Gastrocnemius medialis (tissue), 4 donors: ENCODE data around the gene SMARCC1. TPM values are rescaled to one million over a fixed set of nuclear protein-coding genes. Genes with fewer than 3 reads are reported as not detected.

ENCODE experiments used
- ATAC-seq, 2 donors: fragments of 150-250 bp; one replicate each; pipeline ENCODE4 v1.9.1; 2016
- DNase-seq, 2 donors: peaks; one replicate each; pipeline ENCODE4 v3.0.0-alpha.2; 2019
- H3K27ac ChIP-seq, 4 donors: fragments of 200-600 bp; sonication (generic); 1 replicate in 1 of 4; 2 replicates in 3 of 4; pipeline ENCODE4 v1.5.1; 2016 to 2018; ENCODE audit warnings: mild to moderate bottlenecking in 2 of 4, moderate library complexity in 1 of 4
- H3K27me3 ChIP-seq, 3 donors: fragments of 200-600 bp; sonication (generic) in 2 of 3; 1 replicate in 1 of 3; 2 replicates in 2 of 3; pipeline versions ENCODE4 v1.5.1 to v1.6.0; 2016 to 2019; ENCODE audit warnings: mild to moderate bottlenecking in 1 of 3, moderate library complexity in 1 of 3
- H3K36me3 ChIP-seq, 2 donors: fragments of 200-600 bp; sonication (generic) in 1 of 2; one replicate each; pipeline ENCODE4 v1.5.1; 2017 to 2018
- H3K4me1 ChIP-seq, 2 donors: fragments of 200-600 bp; sonication (generic) in 1 of 2; one replicate each; pipeline ENCODE4 v1.5.1; 2016 to 2017; ENCODE audit warnings: mild to moderate bottlenecking in 2 of 2
- H3K4me3 ChIP-seq, 4 donors: fragments of 200-600 bp; sonication (generic) in 3 of 4; 1 replicate in 1 of 4; 2 replicates in 3 of 4; pipeline ENCODE4 v1.5.1; 2016 to 2019; ENCODE audit warnings: mild to moderate bottlenecking in 2 of 4
- H3K9me3 ChIP-seq, 3 donors: fragments of 200-600 bp; sonication (generic) in 2 of 3; 1 replicate in 1 of 3; 2 replicates in 2 of 3; pipeline ENCODE4 v1.5.1; 2016 to 2019
- CTCF ChIP-seq, 5 experiments: fragments of 450-650 bp in 3 of 5; fragments of 200-600 bp in 2 of 5; sonication (generic) in 2 of 5; IDR thresholded peaks in 4 of 5; conservative IDR thresholded peaks in 1 of 5; 1 replicate in 4 of 5; 2 replicates in 1 of 5; pipeline ENCODE4 v1.5.1; 2016 to 2019; ENCODE audit warnings: antibody characterized with exemption in 5 of 5, mild to moderate bottlenecking in 3 of 5, moderate library complexity in 3 of 5
- POLR2A ChIP-seq, 2 donors: fragments of 450-650 bp; IDR thresholded peaks; one replicate each; pipeline ENCODE4 v1.6.1; 2017; ENCODE audit warnings: antibody characterized with exemption in 2 of 2, mild to moderate bottlenecking in 2 of 2, moderate library complexity in 2 of 2
- in situ Hi-C, 4 donors: fragments of 200-750 bp; cut with MboI; loops; one replicate each; pipeline versions ENCODE4 v1.15.0 to v1.8.0; 2017; ENCODE audit warnings: low sequenced_read_pairs in 4 of 4
- intact Hi-C: fragments of 100-400 bp; cut with DNase I; formaldehyde crosslinking; loops from one replicate; pipeline ENCODE4 v1.15.1; 2023; ENCODE audit warnings: low total_unique reads
- total RNA-seq, 4 donors: library from RNA; depleted of rRNA; stranded (reverse); fragments of >200 nt; gene quantifications; one replicate each; pipeline versions ENCODE4 v1.1.0 to v1.2.3, GENCODE V29; 2016

The SMARCC1 gene
- total RNA-seq, 4 donors from 2014 or later, result 24.5 to 32.1 (median 28.1) TPM

GRCh38 chr3:47778746-47779145 lies 2.9 kb downstream of the SMARCC1 start:
- no peak for ATAC-seq
- no peak for DNase-seq
- intact Hi-C loops, result loop anchor here (5.0 kb wide), 1 partner anchor 166 kb away; no protein-coding TSS in a partner anchor
- TF ChIP-seq CTCF (IDR thresholded peaks at IDR 0.05 in 4 of 5, conservative IDR thresholded peaks at IDR 0.05 in 1 of 5) (no peak), POLR2A (IDR thresholded peaks at IDR 0.05) (no peak)
- H3K36me3 ChIP-seq, result no peaks in the 10 kb centered on the region
- H3K4me3 ChIP-seq, result no peak overlapping the region
- in situ Hi-C loops, result no loop called here
- no peaks in the 10 kb centered on the region for H3K9me3 ChIP-seq
- H3K27me3 ChIP-seq, result no peaks in the 10 kb centered on the region
- peak overlapping the region in 1 of 4 donors; percentile 99 for H3K27ac ChIP-seq
- peaks cover 29 to 32% of the 10 kb centered on the region in 2 donors for H3K4me1 ChIP-seq

GRCh38 chr3:47772788-47773187 lies 8.9 kb downstream of the SMARCC1 start:
- ATAC-seq (no peak), DNase-seq (no peak)
- intact Hi-C loops, result no loop called here
- peaks cover 0 to 4% of the 10 kb centered on the region in 2 donors for H3K4me1 ChIP-seq
- no peaks in the 10 kb centered on the region for H3K27me3 ChIP-seq
- in situ Hi-C loops, result no loop called here
- no peak overlapping the region for H3K27ac ChIP-seq
- TF ChIP-seq CTCF (IDR thresholded peaks at IDR 0.05 in 4 of 5, conservative IDR thresholded peaks at IDR 0.05 in 1 of 5), result no peak
- no peak for TF ChIP-seq POLR2A (IDR thresholded peaks at IDR 0.05)
- H3K36me3 ChIP-seq, result peaks cover 0 to 32% of the 10 kb centered on the region in 2 donors
- no peaks in the 10 kb centered on the region for H3K9me3 ChIP-seq
- no peak overlapping the region for H3K4me3 ChIP-seq

GRCh38 chr3:47772047-47772446 lies 9.6 kb downstream of the SMARCC1 start:
- Histone ChIP-seq H3K36me3 (peaks cover 0 to 32% of the 10 kb centered on the region in 2 donors), H3K9me3 (no peaks in the 10 kb centered on the region), H3K27ac (no peak overlapping the region), H3K4me3 (no peak overlapping the region), H3K27me3 (no peaks in the 10 kb centered on the region), H3K4me1 (no peaks in the 10 kb centered on the region)
- TF ChIP-seq POLR2A (IDR thresholded peaks at IDR 0.05), result no peak
- TF ChIP-seq CTCF (IDR thresholded peaks at IDR 0.05 in 4 of 5, conservative IDR thresholded peaks at IDR 0.05 in 1 of 5), result no peak
- in situ Hi-C loops, result no loop called here
- intact Hi-C loops, result no loop called here
- ATAC-seq (no peak), DNase-seq (no peak)

- intact Hi-C loops (no loop called here), in situ Hi-C loops (no loop called here)
- Histone ChIP-seq H3K4me3 (no peak overlapping the region), H3K27ac (peak overlapping the region; percentile 42 to 51 (median 50)), H3K36me3 (peaks cover 0 to 15% of the 10 kb centered on the region in 2 donors), H3K9me3 (no peaks in the 10 kb centered on the region), H3K27me3 (no peaks in the 10 kb centered on the region), H3K4me1 (peaks cover 9 to 16% of the 10 kb centered on the region in 2 donors)
- no peak for DNase-seq
- no peak for TF ChIP-seq POLR2A (IDR thresholded peaks at IDR 0.05)
- TF ChIP-seq CTCF (IDR thresholded peaks at IDR 0.05 in 4 of 5, conservative IDR thresholded peaks at IDR 0.05 in 1 of 5), result no peak
- no peak for ATAC-seq
These were observed 15.5 kb downstream of the SMARCC1 start for GRCh38 chr3:47766186-47766585.

GRCh38 chr3:47762233-47762632 lies 19.5 kb downstream of the SMARCC1 start:
- in situ Hi-C loops (no loop called here), intact Hi-C loops (no loop called here)
- Histone ChIP-seq H3K9me3 (no peaks in the 10 kb centered on the region), H3K4me3 (no peak overlapping the region), H3K36me3 (no peaks in the 10 kb centered on the region), H3K4me1 (peaks cover 9 to 16% of the 10 kb centered on the region in 2 donors), H3K27me3 (no peaks in the 10 kb centered on the region), H3K27ac (peak overlapping the region; percentile 75 to 84 (median 79))
- no peak for TF ChIP-seq POLR2A (IDR thresholded peaks at IDR 0.05)
- no peak for TF ChIP-seq CTCF (IDR thresholded peaks at IDR 0.05 in 4 of 5, conservative IDR thresholded peaks at IDR 0.05 in 1 of 5)
- DNase-seq, result no peak
- peak; percentile 97 for ATAC-seq
